Sigmoid colon (tissue), 4 donors: ENCODE results near the gene THOC5.
"Not testable (repeated sequence)": the region's sequence is repeated elsewhere in the genome, so short reads cannot be mapped to it uniquely, and the experiment has no call there.

Experiments
- EP300 ChIP-seq, 4 donors: sonication (generic); formaldehyde crosslinking; IDR thresholded peaks; one replicate each; pipeline ENCODE4 v1.6.1; 2017; ENCODE audit warnings: antibody characterized with exemption in 4 of 4
- POLR2A ChIP-seq, 2 donors: fragments of 450-650 bp; IDR thresholded peaks; one replicate each; pipeline ENCODE4 v1.6.1; 2016; ENCODE audit warnings: antibody characterized with exemption in 2 of 2, mild to moderate bottlenecking in 2 of 2, moderate library complexity in 2 of 2
- POLR2AphosphoS5 ChIP-seq, 4 donors: sonication (generic); formaldehyde crosslinking; IDR thresholded peaks; one replicate each; pipeline ENCODE4 v1.6.1; 2017; ENCODE audit warnings: antibody characterized with exemption in 4 of 4
- TF ChIP-seq, protein P1 (sequence below), 4 experiments: fragments of 450-650 bp in 3 of 4; fragments of 200-600 bp in 1 of 4; IDR thresholded peaks; one replicate each; pipeline ENCODE4 v1.5.1; 2016 to 2019; ENCODE audit warnings: antibody characterized with exemption in 4 of 4, mild to moderate bottlenecking in 3 of 4, moderate library complexity in 2 of 4

- not testable (repeated sequence) for TF ChIP-seq POLR2A, POLR2AphosphoS5, EP300 (IDR thresholded peaks at IDR 0.05)
- TF ChIP-seq, protein P1, sequence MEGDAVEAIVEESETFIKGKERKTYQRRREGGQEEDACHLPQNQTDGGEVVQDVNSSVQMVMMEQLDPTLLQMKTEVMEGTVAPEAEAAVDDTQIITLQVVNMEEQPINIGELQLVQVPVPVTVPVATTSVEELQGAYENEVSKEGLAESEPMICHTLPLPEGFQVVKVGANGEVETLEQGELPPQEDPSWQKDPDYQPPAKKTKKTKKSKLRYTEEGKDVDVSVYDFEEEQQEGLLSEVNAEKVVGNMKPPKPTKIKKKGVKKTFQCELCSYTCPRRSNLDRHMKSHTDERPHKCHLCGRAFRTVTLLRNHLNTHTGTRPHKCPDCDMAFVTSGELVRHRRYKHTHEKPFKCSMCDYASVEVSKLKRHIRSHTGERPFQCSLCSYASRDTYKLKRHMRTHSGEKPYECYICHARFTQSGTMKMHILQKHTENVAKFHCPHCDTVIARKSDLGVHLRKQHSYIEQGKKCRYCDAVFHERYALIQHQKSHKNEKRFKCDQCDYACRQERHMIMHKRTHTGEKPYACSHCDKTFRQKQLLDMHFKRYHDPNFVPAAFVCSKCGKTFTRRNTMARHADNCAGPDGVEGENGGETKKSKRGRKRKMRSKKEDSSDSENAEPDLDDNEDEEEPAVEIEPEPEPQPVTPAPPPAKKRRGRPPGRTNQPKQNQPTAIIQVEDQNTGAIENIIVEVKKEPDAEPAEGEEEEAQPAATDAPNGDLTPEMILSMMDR (IDR thresholded peaks at IDR 0.05), result not testable (repeated sequence)
Observed at GRCh38 chr22:29597871-29598683, 44.5 kb upstream of the THOC5 start.
